ENCODE results near the gene ADH5. TPM values are rescaled to one million over a fixed set of nuclear protein-coding genes. Genes with fewer than 3 reads are reported as not detected.

ADH5 gene
- total and polyA plus RNA-seq, 9 of the 15 experiments (the other 6 are each of a cell fraction or from before 2014, with no cell fraction given) = 115 to 310 (median 200) TPM

- DNase-seq (ENCODE audit: extremely low read depth in 1 of 4, low spot score in 3 of 4) (no peak), FAIRE-seq (no peak), ATAC-seq (no peak)
- ChIA-PET CTCF (ENCODE audit: low intra/inter-chr PET ratio) (no interaction called here), POLR2A (interaction anchor here (0.8 to 1.2 kb wide), 2 partner anchors 14 to 29 kb away, joined by 3 to 4 read pairs; no protein-coding TSS in a partner anchor)
- H3K9me3 ChIP-seq (replicated peaks; ENCODE audit: control insufficient read depth, insufficient read depth, low read depth, low read length) = no peaks in the 10 kb centered on the region
- in situ Hi-C loops (cut with MboI) = no loop called here
- H2AFZ ChIP-seq (ENCODE audit: low read depth, low read length) = no peak overlapping the region
- no peak overlapping the region for H3K4me2 ChIP-seq (ENCODE audit: insufficient read depth, low read length)
- H4K20me1 ChIP-seq (replicated peaks; ENCODE audit: control insufficient read depth, insufficient read depth, low read length) = peaks cover 15% of the 10 kb centered on the region; the same call in 1 of the 2 replicates
- no peak overlapping the region for H3K27ac ChIP-seq (ENCODE audit: extremely low read depth, low read depth, low read length)
- no peaks in the 10 kb centered on the region for H3K9me1 ChIP-seq (ENCODE audit: control insufficient read depth, insufficient read depth, low read length)
- H3K4me3 ChIP-seq = no peak overlapping the region
- H3K79me2 ChIP-seq (ENCODE audit: control insufficient read depth, insufficient read depth, low read length) = peaks cover 99% of the 10 kb centered on the region
- no peak overlapping the region; a peak in 1 of 4 replicates for H3K9ac ChIP-seq (ENCODE audit: insufficient read depth in 1 of 2, low read depth in 2 of 2, low read length in 2 of 2)
- peaks cover 35% of the 10 kb centered on the region for H3K36me3 ChIP-seq (ENCODE audit: control insufficient read depth, insufficient read depth, low read length)
- intact Hi-C loops (cut with micrococcal nuclease) = no loop called here
- no peaks in the 10 kb centered on the region for H3K27me3 ChIP-seq (ENCODE audit: control insufficient read depth in 2 of 2, insufficient read depth in 2 of 2, low read length in 2 of 2)
- WGBS (ENCODE audit: insufficient coverage, low coverage, missing lambda C conversion rate) = 0% methylated on average over 1 of the region's 1 CpG
- no TSS peak for BruUV-seq (replicated peaks)
- no peak for TF ChIP-seq ZNF134 (CRISPR knock-in tag; conservative IDR thresholded peaks at IDR 0.05)
- TF ChIP-seq TAF7 (tag; IDR thresholded peaks at IDR 0.05) = no peak
- TF ChIP-seq FOXJ2 (tag; IDR thresholded peaks at IDR 0.05) = no peak
- no peak for TF ChIP-seq NCOA2 (IDR thresholded peaks at IDR 0.05; ENCODE audit: partially characterized antibody in 2 of 2)
- no peak for TF ChIP-seq ZBTB26 (CRISPR knock-in tag; IDR thresholded peaks at IDR 0.05)
- TF ChIP-seq BMI1 (IDR thresholded peaks at IDR 0.05; ENCODE audit: low read length) = no peak
- peaks cover 0 to 38% of the 10 kb centered on the region in 2 experiments; a peak in 4 of 5 replicates for H3K4me1 ChIP-seq (replicated peaks in 1 of 2; ENCODE audit: control insufficient read depth in 2 of 2, insufficient read depth in 2 of 2, low read length in 2 of 2)
These were observed 59.4 kb downstream of the ADH5 start for GRCh38 chr4:99029018-99029735.
